Thoracic aorta (tissue), 2 donors: Measurements from ENCODE around the gene C1orf185. TPM values are rescaled to one million over a fixed set of nuclear protein-coding genes. Genes with fewer than 3 reads are reported as not detected.
"Not testable (repeated sequence)": the region's sequence is repeated elsewhere in the genome, so short reads cannot be mapped to it uniquely, and the experiment has no call there.

Experiments
- ATAC-seq: fragments of 150-250 bp; one replicate; pipeline ENCODE4 v1.8.0; 2017; ENCODE audit warnings: low read depth; ENCODE audit not compliant: insufficient number of reproducible peaks, low FRiP score
- DNase-seq: peaks from one replicate; pipeline ENCODE4 v3.0.0-alpha.2; 2020; ENCODE audit warnings: low spot score
- H3K27ac ChIP-seq, 2 donors: fragments of 200-600 bp; sonication (generic); 1 replicate in 1 of 2; 2 replicates in 1 of 2; pipeline ENCODE4 v1.5.1; 2016; ENCODE audit warnings: mild to moderate bottlenecking in 2 of 2, moderate library complexity in 2 of 2
- H3K27me3 ChIP-seq: fragments of 200-600 bp; sonication (generic); replicated peaks from 2 replicates; pipeline ENCODE4 v1.6.0; 2016; ENCODE audit warnings: mild to moderate bottlenecking; ENCODE audit not compliant: insufficient read depth
- H3K36me3 ChIP-seq: fragments of 200-600 bp; sonication (generic); one replicate; pipeline ENCODE4 v1.5.1; 2016
- H3K4me1 ChIP-seq, 2 donors: fragments of 200-600 bp; sonication (generic); 1 replicate in 1 of 2; 2 replicates in 1 of 2; pipeline versions ENCODE4 v1.5.1 to v1.6.0; 2016; ENCODE audit warnings: low read depth in 2 of 2, mild to moderate bottlenecking in 1 of 2; ENCODE audit not compliant: control insufficient read depth in 1 of 2
- H3K4me3 ChIP-seq: fragments of 200-600 bp; sonication (generic); 2 replicates; pipeline ENCODE4 v1.5.1; 2016; ENCODE audit warnings: mild to moderate bottlenecking
- H3K9me3 ChIP-seq: fragments of 200-600 bp; sonication (generic); 2 replicates; pipeline ENCODE4 v1.5.1; 2016
- total RNA-seq, 2 donors: library from RNA; depleted of rRNA; stranded (reverse); fragments of >200 nt; gene quantifications; one replicate each; pipeline versions ENCODE4 v1.1.0 to v1.2.3, GENCODE V29; 2016
- TF ChIP-seq, protein P1 (sequence below): fragments of 200-600 bp; sonication (generic); IDR thresholded peaks from one replicate; pipeline ENCODE4 v1.5.1; 2019; ENCODE audit warnings: antibody characterized with exemption

C1orf185 gene
- total RNA-seq, 2 donors from 2014 or later, result not detected

DNA sequence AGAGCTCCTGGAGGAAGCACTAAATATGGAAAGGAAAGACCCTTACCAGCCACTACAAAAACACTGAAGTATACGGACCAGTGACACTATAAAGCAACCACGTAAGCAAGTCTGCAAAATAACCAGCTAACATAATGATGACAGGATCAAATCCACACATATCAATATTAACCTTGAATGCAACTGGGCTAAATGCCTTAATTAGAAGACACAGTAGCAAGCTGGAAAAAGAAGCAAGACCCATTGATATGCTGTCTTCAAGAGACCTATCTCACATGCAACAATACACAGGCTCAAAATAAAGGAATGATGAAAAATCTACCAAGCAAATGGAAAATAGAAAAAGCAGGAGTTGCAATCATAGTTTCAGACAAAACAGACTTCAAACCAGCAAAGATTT, 31.0 kb downstream of the C1orf185 start:
- DNase-seq (no peak), ATAC-seq (no peak)
- TF ChIP-seq, protein P1, sequence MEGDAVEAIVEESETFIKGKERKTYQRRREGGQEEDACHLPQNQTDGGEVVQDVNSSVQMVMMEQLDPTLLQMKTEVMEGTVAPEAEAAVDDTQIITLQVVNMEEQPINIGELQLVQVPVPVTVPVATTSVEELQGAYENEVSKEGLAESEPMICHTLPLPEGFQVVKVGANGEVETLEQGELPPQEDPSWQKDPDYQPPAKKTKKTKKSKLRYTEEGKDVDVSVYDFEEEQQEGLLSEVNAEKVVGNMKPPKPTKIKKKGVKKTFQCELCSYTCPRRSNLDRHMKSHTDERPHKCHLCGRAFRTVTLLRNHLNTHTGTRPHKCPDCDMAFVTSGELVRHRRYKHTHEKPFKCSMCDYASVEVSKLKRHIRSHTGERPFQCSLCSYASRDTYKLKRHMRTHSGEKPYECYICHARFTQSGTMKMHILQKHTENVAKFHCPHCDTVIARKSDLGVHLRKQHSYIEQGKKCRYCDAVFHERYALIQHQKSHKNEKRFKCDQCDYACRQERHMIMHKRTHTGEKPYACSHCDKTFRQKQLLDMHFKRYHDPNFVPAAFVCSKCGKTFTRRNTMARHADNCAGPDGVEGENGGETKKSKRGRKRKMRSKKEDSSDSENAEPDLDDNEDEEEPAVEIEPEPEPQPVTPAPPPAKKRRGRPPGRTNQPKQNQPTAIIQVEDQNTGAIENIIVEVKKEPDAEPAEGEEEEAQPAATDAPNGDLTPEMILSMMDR, result no peak
- Histone ChIP-seq H3K4me1 (no peaks in the 10 kb centered on the region), H3K4me3 (no peak overlapping the region), H3K9me3 (peaks cover 10% of the 10 kb centered on the region), H3K27me3 (no peaks in the 10 kb centered on the region), H3K36me3 (no peaks in the 10 kb centered on the region), H3K27ac (no peak overlapping the region)

DNA sequence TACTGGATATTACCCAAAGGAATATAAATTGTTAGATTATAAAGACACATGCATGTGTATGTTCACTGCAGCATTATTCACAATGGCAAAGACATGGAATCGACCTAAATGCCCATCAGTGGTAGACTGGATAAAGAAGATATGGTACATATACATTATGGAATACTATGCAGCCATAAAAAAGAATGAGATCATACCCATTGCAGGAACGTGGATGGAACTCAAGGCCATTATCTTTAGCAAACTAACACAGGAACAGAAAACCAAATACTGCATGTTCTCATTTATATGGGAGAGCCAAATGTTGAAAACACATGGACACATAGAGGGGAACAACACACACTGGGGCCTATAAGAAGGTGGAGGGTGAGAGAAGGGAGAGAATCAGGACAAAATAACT, 35.7 kb downstream of the C1orf185 start:
- not testable (repeated sequence) for H3K27ac ChIP-seq, H3K27me3 ChIP-seq, DNase-seq, ATAC-seq, H3K36me3 ChIP-seq, H3K4me1 ChIP-seq, H3K9me3 ChIP-seq, H3K4me3 ChIP-seq

DNA sequence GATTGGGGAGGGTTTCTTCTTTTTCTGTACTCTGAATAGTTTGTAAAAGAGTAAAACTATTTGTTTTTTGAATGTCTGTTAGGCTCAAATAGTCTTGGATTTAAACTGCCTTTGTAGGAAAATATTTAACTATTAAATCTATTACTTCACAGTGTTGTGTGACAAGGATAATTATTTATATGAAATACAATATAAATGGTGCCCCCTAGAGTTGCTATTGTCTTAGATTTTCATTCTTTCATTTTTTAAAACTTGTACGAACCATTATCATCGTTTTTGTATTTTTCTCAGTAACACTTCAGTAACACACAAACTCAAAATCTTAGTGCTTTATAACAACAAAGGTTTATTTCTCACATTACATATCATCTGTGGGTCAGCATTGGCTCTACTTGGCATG, 37.4 kb downstream of the C1orf185 start:
- no peak overlapping the region for H3K4me3 ChIP-seq
- TF ChIP-seq, protein P1, result no peak
- DNase-seq (no peak), ATAC-seq (no peak)
- no peaks in the 10 kb centered on the region for H3K4me1 ChIP-seq
- H3K9me3 ChIP-seq, result no peaks in the 10 kb centered on the region
- H3K27me3 ChIP-seq, result no peaks in the 10 kb centered on the region
- no peaks in the 10 kb centered on the region for H3K36me3 ChIP-seq
- H3K27ac ChIP-seq, result no peak overlapping the region

- no peaks in the 10 kb centered on the region for H3K4me1 ChIP-seq
- no peaks in the 10 kb centered on the region for H3K36me3 ChIP-seq
- no peak for DNase-seq
- H3K27ac ChIP-seq, result no peak overlapping the region
- H3K4me3 ChIP-seq, result no peak overlapping the region
- TF ChIP-seq, protein P1, result no peak
- no peaks in the 10 kb centered on the region for H3K27me3 ChIP-seq
- no peak for ATAC-seq
- H3K9me3 ChIP-seq, result no peaks in the 10 kb centered on the region
Measured at GRCh38 chr1:51147394-51147793, 45.4 kb downstream of the C1orf185 start.

DNA sequence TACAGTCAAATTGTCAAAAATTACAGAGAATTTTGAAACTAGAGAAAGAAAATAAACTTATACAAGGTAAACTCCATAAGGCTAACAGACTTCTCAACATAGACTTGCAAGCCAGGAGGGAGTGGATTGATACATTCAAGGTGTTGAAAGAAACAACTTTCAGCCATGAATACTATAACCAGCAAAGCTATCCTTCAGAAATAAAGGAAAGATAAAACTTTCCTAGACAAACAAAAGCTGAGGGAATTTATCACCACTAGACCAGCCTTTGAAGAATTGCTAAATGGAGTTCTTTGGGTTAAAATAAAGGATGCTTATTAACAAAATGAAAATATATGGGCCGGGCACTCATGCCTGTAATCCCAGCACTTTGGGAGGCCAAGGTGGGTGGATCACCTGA, 52.7 kb downstream of the C1orf185 start:
- H3K36me3 ChIP-seq, result no peaks in the 10 kb centered on the region
- no peaks in the 10 kb centered on the region for H3K27me3 ChIP-seq
- H3K9me3 ChIP-seq, result peaks cover 14% of the 10 kb centered on the region
- ATAC-seq, result no peak
- H3K4me3 ChIP-seq, result no peak overlapping the region
- no peak overlapping the region for H3K27ac ChIP-seq
- TF ChIP-seq, protein P1, result no peak
- no peaks in the 10 kb centered on the region for H3K4me1 ChIP-seq
- DNase-seq, result no peak

DNA sequence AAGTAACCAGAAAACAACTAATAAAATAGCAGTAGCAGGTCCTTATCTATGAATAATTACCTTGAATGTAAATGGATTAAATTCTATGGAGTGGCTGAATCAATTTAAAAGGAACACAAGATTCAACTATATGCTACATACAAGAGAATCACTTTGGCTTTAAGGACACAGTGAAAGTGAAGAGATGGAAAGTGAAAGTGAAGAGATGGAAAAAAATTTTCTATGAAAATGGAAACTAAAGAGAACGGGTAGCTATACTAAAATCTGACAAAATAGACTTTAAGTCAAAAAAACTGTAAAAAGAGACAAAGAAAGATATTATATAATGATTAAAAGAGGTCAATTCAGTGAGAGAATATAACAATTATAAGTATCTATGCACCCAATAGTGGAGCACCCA, 54.7 kb downstream of the C1orf185 start:
- no peak overlapping the region for H3K4me3 ChIP-seq
- DNase-seq (no peak), ATAC-seq (no peak)
- TF ChIP-seq, protein P1, result no peak
- peaks cover 14% of the 10 kb centered on the region for H3K9me3 ChIP-seq
- H3K27me3 ChIP-seq, result no peaks in the 10 kb centered on the region
- H3K36me3 ChIP-seq, result no peaks in the 10 kb centered on the region
- H3K4me1 ChIP-seq, result no peaks in the 10 kb centered on the region
- H3K27ac ChIP-seq, result no peak overlapping the region
